Stimulated activated CD4-positive, alpha-beta T cell treated with anti-CD3 and anti-CD28 coated beads, Interleukin-1b, Interleukin-23, amount 100 ng/mL, for 24 hours (primary cell): ENCODE measurements around the gene RRAS.

Source experiments
- DNase-seq, 4 experiments: peaks; one replicate each; pipeline ENCODE4 v3.0.0-alpha.2; 2020; ENCODE audit warnings: low read depth in 4 of 4, low spot score in 1 of 4

Gene RRAS

DNA sequence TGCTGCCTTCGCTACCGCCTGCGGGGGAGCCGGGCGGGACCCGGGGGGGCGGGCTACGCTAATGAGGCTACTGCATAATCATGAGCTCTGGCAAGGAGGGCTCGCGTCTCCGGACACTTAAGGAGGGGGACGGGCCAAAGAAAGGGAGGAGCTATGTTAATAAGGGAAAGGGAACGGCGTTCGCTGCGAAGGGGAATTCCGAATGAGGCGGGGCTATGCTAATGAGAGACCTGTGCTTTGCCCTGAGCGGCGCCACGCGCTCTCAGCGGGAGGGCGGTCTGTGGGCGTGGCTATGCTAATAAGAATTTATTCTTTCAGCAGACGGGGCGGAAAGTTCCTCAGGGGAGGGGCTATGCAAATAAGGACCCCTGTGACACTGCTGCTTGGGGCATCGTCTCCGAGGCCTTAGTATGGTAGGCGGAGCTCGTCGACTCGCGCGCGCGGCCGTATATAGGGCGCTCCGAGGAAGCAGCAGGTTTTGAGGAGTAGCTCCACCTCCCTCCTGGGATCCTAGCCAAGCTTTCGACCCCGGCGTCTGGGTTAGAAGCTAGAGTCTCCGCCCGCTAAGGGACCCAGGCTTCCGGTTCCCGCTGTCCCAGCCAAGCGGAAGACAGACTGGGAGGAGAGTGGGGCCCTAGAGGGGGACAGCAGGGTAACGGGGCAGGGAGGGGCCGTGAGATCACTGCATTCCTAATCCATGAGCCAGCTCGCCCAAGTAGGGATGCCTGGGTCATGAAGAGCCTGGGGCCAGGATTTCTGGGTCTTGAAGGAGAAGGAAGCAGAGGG is at the start of gene RRAS:
Gene RRAS (minus strand): TSS at position 31 of the 786 bp plus-strand sequence. CDS start 45 bp downstream, outside the sequence.
- peak; percentile 99 to 100 (median 100) for DNase-seq

DNA sequence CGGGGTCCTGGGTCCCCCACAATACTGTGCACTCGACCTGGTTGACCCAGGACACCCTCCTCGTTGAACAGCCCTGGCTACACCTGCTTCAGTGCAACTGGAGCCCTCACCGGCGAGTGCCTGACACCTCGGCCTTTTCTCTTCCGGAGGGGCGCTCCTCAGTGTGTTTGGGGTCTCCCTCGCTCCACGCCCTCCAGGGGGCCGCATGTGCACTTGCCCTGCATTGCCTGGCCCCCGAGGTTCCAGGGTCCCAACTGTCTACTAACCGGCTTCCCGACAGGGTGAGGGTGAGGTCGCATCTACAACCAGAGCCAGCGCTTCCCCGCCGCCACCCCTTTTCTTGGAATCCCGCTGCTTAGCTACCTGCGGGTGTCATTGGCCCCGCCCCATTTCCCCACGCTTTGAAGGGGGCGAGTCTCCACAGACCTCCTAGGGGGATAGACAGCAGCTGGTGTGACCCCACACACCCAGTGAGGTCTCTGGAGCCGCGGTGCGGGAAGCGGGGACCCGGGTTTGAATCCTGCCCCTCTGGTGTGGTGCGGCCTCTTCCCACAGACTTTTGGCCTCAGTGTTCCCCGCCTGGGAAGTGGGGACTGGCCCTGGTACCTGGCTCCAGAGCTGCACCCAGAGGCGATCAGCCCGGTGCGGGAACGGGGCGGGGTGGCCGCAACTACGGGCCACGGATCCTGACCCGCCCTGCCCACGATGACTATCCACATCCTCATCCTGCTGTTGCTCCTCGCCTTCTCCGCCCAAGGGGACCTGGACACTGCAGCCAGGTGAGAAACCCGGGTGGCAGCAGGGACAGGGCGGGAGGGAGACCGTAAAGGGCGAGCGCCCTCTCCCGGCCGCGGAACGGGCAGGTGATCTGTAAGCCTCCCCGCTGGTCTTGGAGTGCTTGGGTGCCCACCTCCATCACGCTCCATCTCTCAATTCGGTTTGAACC is 49.5 kb upstream of the RRAS start, which contains the start of gene ADM5:
Gene ADM5 (plus strand): TSS at position 462 of the 946 bp plus-strand sequence. CDS start 244 bp downstream, at position 706.
- no peak for DNase-seq

DNA sequence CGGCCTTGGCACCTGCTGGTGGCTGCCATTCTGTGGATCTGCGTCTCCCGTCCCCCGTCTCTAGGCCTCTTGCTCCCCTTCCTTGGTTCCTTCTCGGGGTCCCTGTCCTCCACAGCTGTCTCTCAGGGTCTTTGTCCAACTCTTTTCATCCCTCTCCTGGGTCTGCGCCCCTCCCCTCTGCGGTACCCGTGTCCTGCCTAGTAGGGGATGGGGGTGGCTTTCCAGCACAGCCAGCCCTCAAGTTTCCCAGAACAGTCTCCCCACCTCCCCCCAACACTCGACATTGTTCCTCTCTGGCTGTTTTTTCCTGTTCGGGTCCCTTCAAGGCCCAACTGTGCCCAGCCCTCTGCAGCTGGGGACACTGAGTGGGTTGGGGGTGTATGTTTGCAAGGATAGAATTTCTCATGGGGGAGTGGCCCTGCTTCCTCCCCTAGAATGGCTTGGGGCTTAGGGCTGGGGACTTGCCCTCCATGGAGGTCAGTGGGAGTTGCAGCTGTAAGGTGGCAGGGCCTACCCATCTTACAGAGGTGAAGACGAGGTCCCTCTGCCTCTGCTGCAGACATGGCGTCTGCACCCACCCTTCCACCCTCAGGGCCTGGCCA is 48.7 kb upstream of the RRAS start:
- no peak for DNase-seq

DNA sequence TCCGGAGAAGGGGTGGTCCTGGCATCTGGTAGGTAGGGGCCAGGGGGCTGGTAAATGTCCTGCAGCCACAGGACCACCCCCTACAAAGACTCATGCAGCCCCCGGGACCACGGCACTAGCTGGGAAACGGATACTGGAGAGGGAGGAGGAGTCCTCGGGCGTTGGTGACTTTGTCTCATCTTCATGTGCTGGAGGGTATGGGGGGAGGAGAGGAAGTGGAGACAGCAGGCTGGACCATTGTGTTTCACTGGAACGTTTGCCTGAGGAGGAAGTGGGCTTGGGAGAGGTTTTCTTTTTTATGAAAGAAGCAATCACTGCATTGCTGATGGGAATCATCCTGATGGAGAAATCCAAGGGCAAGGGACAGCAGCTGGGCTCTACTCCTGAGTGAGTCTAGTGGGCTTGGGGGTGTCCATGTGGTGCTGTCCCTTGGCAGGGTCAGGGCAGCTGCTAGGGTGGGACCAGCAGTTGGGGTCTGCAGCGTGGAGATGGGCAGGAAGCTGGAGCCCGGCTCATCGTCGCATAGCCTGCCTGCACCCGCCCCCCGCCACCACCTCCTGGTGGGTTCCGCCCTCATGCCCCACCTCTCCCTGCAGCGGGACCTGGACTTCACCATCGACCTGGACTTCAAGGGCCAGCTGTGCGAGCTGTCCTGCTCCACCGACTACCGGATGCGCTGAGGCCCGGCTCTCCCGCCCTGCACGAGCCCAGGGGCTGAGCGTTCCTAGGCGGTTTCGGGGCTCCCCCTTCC is 47.8 kb upstream of the RRAS start:
- no peak for DNase-seq

DNA sequence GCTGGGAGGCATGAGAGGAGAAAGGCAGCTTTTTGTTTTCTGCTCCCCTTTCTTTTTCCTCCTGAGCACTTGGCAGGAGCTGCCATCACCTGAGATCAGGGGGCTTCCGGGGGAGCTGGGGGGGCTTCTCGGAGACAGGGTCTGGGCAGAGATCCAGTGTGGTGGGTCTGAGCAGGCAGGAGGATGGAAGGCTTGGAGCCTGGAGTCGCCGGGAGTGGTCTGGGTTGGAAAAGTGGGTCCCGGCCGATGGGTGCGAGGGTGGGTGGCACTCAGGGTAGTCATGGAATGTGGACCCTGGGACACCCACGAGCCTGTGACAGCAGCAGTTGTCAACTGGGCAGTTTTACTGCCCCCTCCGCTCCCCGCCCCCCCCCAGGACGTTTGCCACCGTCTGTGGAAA is 47.2 kb upstream of the RRAS start:
- no peak for DNase-seq

DNA sequence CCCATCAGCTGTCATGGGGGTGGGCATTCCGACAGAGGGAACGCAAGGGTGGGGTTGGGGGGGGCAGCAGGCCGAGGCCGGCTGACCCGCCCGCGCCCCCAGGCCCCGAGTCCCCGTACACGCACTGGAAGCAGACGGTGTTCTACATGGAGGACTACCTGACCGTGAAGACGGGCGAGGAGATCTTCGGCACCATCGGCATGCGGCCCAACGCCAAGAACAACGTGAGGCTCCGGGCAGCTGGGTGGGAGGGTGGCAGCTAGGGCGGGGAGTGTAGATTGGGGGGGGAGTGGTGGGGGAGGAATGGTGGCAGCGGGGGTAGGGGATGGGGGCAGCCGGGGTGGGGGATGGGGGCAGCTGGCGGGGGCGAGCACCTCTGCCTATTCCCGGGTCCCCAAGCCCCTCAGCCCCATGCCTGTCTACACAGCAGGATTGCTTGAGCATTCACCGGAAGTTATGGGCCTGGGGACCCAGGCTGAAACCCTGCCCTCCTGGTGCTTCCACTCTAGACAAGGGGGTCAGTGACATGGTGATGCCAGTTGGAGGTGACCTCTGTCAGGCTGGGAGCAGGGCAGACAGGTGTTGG is 46.7 kb upstream of the RRAS start:
- no peak for DNase-seq

DNA sequence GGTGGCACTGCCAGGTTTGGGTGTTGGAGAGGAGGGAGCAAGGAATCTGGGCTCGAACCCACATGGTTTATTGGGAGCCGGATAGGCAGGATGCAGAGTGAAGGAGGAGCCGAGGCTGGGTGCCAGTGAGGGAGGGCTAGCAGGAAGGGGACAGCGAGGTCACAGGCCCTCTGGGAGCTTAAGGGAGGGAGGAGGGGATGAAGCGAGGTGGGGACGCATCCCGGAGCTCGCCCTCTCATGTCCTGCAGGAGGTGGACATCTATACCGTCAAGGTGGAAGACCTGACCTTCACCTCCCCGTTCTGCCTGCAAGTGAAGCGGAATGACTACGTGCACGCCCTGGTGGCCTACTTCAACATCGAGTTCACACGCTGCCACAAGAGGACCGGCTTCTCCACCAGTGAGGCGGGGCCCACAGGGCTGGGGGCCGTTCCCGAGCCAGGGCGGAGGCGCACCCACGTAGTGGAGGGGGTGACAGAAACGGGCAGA is 45.9 kb upstream of the RRAS start:
- no peak for DNase-seq

DNA sequence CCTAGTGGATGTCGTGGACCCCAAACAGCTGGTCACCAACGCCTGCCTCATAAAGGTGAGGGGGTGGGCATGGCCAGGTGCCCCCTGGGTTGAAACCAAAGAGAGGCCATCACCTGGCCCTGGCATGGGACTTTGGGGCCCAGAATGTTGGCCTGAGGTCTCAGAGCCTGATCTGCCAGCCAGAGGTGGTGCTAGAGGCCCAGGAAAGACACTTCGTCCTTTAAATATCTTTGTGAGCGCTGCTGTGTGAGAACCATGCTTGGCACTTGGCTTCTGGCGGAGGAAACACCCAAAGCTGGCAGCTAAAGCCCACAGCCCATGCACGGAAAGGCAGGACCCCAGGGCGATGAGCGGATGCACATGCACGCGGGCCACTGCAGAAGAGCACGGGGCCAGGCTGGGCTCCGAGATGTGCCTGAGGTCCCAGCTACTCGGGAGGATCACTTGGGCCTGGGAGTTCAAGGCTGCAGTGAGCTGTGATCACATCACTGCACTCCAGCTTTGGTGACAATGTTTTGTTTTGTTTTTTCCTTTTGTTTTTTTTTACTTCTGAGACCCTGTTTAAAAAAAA is 45.1 kb upstream of the RRAS start:
- DNase-seq: no peak

DNA sequence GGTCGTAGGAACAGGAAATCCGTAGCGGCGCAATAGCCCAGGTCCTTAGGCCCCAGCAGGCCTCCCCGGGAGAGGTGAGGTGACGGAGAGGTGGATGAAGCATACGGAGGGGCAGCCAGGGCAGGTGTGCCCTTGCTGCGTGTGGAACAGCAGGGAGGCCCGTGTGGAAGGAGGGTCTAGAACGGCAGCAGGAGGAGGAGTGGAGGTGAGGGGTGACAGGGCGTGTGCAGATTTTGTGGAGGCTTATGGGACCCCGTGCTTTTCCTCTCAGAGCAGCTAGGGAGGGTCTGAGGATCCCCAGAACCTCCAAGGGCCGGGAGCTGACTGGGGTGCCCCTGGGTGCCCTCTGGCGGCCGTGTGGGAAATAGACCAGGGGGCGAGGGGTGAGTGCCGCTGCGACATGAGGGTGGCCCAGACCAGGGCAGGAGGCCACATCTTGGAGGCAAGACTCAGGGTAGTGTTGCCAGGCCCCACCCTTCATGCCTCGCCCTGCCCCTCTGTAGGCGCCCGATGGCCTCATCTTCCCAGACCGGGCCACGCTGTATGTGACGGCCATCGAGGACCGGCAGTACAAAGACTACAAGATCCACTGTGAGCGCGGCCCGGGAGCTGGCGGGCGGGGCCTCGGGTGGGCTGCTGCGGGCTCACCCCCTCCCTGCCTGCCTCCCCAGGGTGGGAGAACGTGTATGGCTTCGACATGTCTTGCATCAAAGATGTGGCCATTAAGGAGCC is 44.5 kb upstream of the RRAS start:
- DNase-seq: no peak

DNA sequence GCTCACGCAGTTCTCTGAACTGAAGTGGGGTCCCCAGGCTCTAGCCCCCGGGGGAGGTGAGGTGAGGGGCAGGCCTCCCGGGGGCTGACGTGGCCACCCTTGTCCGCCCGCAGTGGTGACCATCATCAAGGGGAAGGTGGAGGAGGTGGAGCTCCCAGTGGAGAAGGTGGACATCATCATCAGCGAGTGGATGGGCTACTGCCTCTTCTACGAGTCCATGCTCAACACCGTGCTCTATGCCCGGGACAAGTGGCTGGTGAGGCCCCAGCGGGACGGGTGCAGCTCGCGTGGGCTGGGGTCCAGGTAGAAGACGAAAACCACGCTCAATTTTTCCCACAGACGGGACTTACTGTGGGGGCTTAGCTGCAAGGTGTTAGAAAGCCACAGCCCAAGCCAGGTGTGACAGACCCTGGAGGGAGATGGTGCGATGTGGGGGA is 43.9 kb upstream of the RRAS start:
- no peak for DNase-seq

DNA sequence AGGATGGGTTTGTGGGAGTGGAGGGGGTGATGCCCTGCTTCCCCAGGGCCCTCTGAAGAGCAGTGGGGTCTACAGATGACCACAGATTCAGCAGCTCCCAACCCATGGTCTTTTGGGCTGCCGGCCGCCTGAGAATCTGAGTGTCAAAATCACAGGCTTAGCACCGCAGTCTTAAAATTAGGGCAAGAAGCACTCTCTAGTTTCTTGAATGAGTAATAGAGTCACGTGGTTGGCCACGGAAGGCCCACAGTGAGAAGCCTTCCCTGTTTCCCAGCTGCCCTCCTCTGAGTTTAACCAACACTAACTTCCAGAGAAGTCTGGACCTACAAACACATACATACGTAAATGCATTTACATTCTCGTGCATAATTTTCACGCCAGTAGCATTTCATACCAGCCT is 42.3 kb upstream of the RRAS start:
- DNase-seq: no peak

DNA sequence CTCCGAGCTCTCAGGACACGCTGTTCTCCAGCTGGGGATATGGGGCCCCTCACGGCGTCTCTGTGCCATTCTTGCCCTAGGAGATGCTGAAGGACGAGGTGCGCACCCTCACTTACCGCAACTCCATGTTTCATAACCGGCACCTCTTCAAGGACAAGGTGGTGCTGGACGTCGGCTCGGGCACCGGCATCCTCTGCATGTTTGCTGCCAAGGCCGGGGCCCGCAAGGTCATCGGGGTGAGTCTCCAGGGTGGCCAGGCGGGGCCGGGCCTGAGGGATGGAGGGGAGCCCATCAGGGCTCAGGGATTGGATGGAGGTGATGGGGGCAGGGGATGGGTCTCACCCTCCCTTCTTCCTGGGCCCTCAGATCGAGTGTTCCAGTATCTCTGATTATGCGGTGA is 41.9 kb upstream of the RRAS start:
- DNase-seq: no peak

DNA sequence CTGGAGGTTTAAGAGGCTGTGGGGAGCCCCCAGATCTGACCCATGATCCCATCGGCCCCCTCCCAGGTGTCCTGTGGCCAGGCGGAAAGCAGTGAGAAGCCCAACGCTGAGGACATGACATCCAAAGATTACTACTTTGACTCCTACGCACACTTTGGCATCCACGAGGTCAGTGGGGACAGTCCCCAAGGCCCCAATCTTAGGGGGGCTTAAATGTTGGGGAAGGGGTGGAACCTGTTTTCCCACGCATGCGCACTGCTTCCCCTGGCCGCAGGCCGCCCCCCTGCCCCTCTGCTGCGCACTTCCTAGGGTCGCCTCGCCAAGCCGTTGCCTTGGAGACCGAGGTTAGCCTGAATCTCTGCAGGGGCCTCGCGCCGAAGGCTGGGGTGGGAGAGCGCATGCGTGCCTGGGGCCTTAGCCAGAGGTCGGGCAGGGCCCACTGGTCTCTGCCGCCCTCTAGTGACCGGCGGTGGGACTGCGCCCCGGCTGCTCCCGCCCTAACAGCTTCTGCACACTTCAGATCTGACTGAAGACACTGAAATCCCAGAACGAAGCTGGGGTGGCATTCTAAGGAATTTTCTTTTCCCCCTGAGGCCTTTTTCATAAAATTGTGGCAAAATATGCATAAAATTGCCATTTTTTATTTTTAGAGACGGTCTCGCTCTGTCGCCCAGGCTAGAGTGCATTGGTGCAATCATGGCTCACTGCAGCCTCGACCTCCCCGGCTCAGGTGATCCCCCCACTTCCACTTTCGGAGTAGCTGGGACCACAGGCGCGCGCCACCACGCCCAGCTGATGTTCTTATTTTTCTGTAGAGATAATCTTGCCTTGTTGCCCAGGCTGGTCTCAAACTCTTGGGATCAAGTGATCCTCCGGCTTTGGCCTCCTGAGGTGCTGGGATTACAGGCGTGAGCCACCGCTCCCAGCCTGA is 40.7 kb upstream of the RRAS start:
- DNase-seq: peak; percentile 91 to 99 (median 94)

DNA sequence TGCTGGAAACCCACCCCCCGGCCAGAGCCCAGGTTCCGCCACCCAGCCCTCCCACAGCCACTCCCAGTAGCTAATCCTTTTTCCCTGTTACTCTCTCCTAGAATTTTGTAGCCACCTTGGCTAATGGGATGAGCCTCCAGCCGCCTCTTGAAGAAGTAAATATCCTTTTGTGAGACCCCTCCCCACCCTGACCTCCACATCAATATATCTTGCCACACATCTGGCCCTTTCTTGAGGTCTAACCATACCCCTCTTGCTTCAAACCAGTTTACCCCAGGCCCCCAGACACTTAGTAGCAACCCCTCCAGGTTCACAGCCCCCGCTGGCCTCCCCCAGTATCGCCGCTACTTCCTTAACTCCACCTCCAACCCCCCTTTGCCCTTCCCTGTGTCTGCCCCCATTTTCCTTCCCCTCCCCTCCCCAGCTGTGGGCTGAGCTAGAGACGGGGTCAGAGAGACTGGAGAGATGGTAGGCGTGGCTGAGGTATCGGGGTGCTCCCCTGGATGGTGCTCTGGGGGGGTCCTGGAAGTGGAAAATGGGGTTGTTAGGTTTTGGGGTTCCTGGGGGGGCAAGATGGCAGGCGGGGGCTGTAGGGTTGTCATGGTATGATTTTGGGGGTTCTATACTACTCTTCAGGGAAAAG is 39.9 kb upstream of the RRAS start:
- DNase-seq: no peak

DNA sequence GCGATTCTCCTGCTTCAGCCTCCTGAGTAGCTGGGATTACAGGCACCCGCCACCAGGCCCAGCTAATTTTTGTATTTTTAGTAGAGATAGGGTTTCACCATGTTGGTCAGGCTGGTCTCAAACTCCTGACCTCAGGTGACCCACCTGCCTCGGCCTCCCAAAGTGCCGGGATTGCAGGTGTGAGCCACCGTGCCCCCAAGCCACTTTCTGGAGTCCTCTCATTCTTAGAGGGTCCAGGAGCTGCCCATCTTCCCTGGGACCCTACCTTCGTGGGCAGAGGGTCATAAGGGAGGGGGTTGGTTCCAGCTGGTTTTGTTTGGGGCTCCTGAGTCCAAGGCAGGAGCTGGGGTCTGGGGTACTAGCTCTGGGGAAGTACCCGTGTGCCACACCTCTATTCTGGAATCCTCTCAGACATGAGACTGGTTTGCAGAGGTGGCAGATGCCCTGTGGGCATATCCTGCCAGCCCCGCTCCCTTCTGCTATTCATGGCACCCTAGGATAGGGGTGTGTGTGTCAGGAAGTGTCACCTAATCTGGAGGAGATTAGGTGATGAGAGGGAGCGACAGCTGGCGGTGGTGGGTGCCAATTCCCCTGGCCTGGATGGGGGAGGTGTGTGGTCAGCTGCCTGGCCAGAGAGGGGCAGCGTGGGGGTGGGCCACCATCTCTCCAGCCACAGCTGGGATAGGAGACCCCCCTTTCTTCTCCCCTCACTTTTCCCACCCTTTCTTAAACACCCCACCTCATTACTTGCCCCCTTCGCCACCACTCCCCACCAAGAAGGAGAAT is 39.2 kb upstream of the RRAS start:
- DNase-seq: no peak

DNA sequence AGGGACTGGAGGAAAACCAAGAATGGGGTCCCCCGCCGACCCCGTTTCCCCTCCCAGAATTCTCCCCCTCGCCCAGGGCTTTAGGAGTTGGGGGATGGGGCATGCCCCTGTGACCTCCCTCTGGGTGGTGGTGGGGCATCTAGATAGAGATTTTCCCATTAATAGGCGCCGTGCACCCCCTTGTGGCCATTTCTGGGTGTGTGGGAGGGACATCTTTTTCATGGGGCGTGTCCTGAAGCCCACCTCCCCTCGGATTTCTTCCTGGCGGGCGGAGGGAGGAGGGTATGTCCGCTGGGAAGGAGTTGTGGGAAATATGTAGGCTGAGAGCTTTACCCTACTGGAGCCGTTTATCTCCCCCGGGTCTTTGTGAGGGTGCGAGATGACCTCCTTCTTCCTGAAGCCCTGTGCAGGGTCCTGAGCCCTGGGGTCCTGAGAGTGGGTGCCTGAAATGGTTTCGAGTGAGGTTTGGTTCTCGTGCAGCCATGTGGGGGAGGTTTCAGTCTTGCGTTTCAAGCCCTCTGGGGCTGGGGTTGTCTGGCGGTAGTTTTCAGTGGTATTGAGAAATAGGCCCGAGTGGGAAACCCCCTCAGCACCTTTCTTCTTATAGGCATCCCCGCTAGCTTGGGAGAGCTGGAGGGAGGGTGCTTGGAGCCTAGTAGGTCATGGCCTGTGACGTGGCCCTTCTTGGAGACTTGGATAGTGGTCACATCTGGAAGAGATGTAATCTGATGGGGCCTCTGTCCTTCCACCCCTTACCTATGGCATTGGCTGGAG is 38.1 kb upstream of the RRAS start:
- peak; percentile 62 to 74 (median 64) for DNase-seq
